SK-N-SH treated with all-trans-retinoic acid at 6 μM for 48 hours (cell line): ENCODE results near the gene CEACAM16.

Source experiments
- CSDC2 ChIP-seq: fragments of 250-450 bp; sonication (Bioruptor Pico); IDR thresholded peaks from 2 replicates; pipeline ENCODE4 v1.5.0; 2020; ENCODE audit warnings: mild to moderate bottlenecking, moderate library complexity
- ZNF8 ChIP-seq: fragments of 450-650 bp; formaldehyde crosslinking; IDR thresholded peaks from 2 replicates; pipeline ENCODE4 v1.5.0; 2020; ENCODE audit warnings: mild to moderate bottlenecking, moderate library complexity
- TF ChIP-seq, protein P1 (sequence below): fragments of 250-450 bp; sonication (Bioruptor Pico); IDR thresholded peaks from 2 replicates; pipeline ENCODE4 v1.5.1; 2020; ENCODE audit warnings: low read depth, mild to moderate bottlenecking, moderate library complexity

DNA sequence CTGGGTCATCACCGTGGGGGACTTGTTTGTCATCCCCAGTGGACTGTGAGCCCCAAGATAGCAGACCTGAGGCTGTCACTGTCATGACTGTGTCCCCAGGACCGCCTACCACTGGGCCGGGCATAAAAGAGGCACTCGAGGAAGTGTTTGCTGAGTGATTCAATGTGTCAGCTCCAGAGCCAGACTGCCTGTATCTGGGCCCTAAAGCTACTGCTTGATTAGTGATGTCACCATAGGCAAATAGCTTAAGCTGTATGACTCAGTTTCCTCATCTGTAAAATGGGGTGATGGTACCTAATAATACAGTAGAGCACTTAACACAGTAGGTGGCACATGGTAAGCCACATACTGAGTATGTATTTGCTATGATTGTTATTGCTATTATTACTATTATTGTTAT, 38.9 kb upstream of the CEACAM16 start:
- TF ChIP-seq CSDC2 (CRISPR knock-in tag): no peak
- TF ChIP-seq ZNF8: no peak
- TF ChIP-seq, protein P1, sequence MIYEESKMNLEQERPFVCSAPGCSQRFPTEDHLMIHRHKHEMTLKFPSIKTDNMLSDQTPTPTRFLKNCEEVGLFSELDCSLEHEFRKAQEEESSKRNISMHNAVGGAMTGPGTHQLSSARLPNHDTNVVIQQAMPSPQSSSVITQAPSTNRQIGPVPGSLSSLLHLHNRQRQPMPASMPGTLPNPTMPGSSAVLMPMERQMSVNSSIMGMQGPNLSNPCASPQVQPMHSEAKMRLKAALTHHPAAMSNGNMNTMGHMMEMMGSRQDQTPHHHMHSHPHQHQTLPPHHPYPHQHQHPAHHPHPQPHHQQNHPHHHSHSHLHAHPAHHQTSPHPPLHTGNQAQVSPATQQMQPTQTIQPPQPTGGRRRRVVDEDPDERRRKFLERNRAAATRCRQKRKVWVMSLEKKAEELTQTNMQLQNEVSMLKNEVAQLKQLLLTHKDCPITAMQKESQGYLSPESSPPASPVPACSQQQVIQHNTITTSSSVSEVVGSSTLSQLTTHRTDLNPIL (CRISPR knock-in tag): no peak
